Bronchial epithelial cell (primary cell): ENCODE data around the gene CYBB. TPM values are rescaled to one million over a fixed set of nuclear protein-coding genes. Genes with fewer than 3 reads are reported as not detected.
"Not testable (repeated sequence)": the region's sequence is repeated elsewhere in the genome, so short reads cannot be mapped to it uniquely, and the experiment has no call there.

ENCODE experiments used
- DNase-seq: peaks from one replicate; pipeline ENCODE4 v3.0.0-alpha.2; 2010; ENCODE audit warnings: low read depth
- FAIRE-seq: peaks from 2 replicates; lab custom pipeline; 2011; peaks lifted over from hg19 to GRCh38; lab: Jason Lieb, UNC
- H3K27me3 ChIP-seq: 2 replicates; pipeline ENCODE4 v1.5.1; 2011; ENCODE audit warnings: low read length; ENCODE audit not compliant: control insufficient read depth, insufficient read depth
- H3K36me3 ChIP-seq: 2 replicates; pipeline ENCODE4 v1.5.1; 2011; ENCODE audit warnings: low read length; ENCODE audit not compliant: control insufficient read depth, insufficient read depth
- H3K4me3 ChIP-seq: 2 replicates; pipeline ENCODE4 v1.5.1; 2011; ENCODE audit warnings: mild to moderate bottlenecking, low read depth, low read length, control low read depth
- CTCF ChIP-seq: IDR thresholded peaks from 2 replicates; pipeline ENCODE4 v1.5.1; 2011; ENCODE audit warnings: mild to moderate bottlenecking, moderate library complexity, low read length, control low read depth, inconsistent platforms; ENCODE audit not compliant: insufficient read depth, severe bottlenecking
- total RNA-seq: library from RNA; depleted of rRNA; stranded (reverse); fragments of >200 nt; gene quantifications from 2 replicates; pipeline ENCODE4 v1.2.1, GENCODE V29; 2014

Gene CYBB
- total RNA-seq, 1 donor from 2014 or later: not detected

GRCh38 chrX:37759878-37760418 is 19.9 kb upstream of the CYBB start:
- H3K4me3 ChIP-seq: no peak overlapping the region
- H3K36me3 ChIP-seq: no peaks in the 10 kb centered on the region
- no peaks in the 10 kb centered on the region for H3K27me3 ChIP-seq
- TF ChIP-seq CTCF: no peak
- no peak for DNase-seq
- no peak for FAIRE-seq

GRCh38 chrX:37763400-37763799 is 16.5 kb upstream of the CYBB start:
- DNase-seq (no peak), FAIRE-seq (no peak)
- no peaks in the 10 kb centered on the region for H3K36me3 ChIP-seq
- no peak overlapping the region for H3K4me3 ChIP-seq
- H3K27me3 ChIP-seq: no peaks in the 10 kb centered on the region
- TF ChIP-seq CTCF: no peak

GRCh38 chrX:37765507-37765906 is 14.4 kb upstream of the CYBB start:
- TF ChIP-seq CTCF: no peak
- no peak for DNase-seq
- Histone ChIP-seq H3K36me3 (no peaks in the 10 kb centered on the region), H3K27me3 (no peaks in the 10 kb centered on the region), H3K4me3 (no peak overlapping the region)
- FAIRE-seq: no peak

GRCh38 chrX:37767430-37767829 is 12.4 kb upstream of the CYBB start:
- no peak for TF ChIP-seq CTCF
- no peaks in the 10 kb centered on the region for H3K27me3 ChIP-seq
- DNase-seq (no peak), FAIRE-seq (no peak)
- no peak overlapping the region for H3K4me3 ChIP-seq
- H3K36me3 ChIP-seq: no peaks in the 10 kb centered on the region

GRCh38 chrX:37768866-37769265 is 11.0 kb upstream of the CYBB start:
- not testable (repeated sequence) for H3K27me3 ChIP-seq, FAIRE-seq, DNase-seq, H3K36me3 ChIP-seq, H3K4me3 ChIP-seq

- no peaks in the 10 kb centered on the region for H3K27me3 ChIP-seq
- no peak for TF ChIP-seq CTCF
- FAIRE-seq (no peak), DNase-seq (no peak)
- H3K36me3 ChIP-seq: no peaks in the 10 kb centered on the region
- H3K4me3 ChIP-seq: no peak overlapping the region
Observed at GRCh38 chrX:37776283-37776986, 3.4 kb upstream of the CYBB start.
